WERI-Rb-1 (cell line): ENCODE measurements around the gene NKAIN4.

Source experiments
- DNase-seq: peaks from one replicate; pipeline ENCODE4 v3.0.0-alpha.2; 2020
- H3K27ac ChIP-seq: fragments of 250-450 bp; sonication (Bioruptor Pico); 2 replicates; pipeline ENCODE4 v1.5.1; 2020; ENCODE audit warnings: mild to moderate bottlenecking, moderate library complexity
- H3K27me3 ChIP-seq: fragments of 250-450 bp; sonication (Bioruptor Pico); 2 replicates; pipeline ENCODE4 v1.5.1; 2021; ENCODE audit warnings: mild to moderate bottlenecking, low read depth, moderate library complexity; ENCODE audit not compliant: insufficient read depth, severe bottlenecking
- H3K36me3 ChIP-seq: fragments of 250-450 bp; sonication (Bioruptor Pico); 2 replicates; pipeline ENCODE4 v1.5.1; 2020; ENCODE audit warnings: mild to moderate bottlenecking, moderate library complexity
- H3K4me3 ChIP-seq: 2 replicates; pipeline ENCODE4 v1.5.1; 2011; ENCODE audit warnings: low read depth, mild to moderate bottlenecking, control low read depth, low read length
- H3K9me3 ChIP-seq: fragments of 250-450 bp; sonication (Bioruptor Pico); 2 replicates; pipeline ENCODE4 v1.5.1; 2021; ENCODE audit warnings: mild to moderate bottlenecking, moderate library complexity; ENCODE audit not compliant: severe bottlenecking
- TF ChIP-seq, protein P1 (sequence below): IDR thresholded peaks from 2 replicates; pipeline ENCODE4 v1.5.1; 2011; ENCODE audit warnings: low read depth, mild to moderate bottlenecking, control low read depth, inconsistent platforms, low read length

Gene NKAIN4

DNA sequence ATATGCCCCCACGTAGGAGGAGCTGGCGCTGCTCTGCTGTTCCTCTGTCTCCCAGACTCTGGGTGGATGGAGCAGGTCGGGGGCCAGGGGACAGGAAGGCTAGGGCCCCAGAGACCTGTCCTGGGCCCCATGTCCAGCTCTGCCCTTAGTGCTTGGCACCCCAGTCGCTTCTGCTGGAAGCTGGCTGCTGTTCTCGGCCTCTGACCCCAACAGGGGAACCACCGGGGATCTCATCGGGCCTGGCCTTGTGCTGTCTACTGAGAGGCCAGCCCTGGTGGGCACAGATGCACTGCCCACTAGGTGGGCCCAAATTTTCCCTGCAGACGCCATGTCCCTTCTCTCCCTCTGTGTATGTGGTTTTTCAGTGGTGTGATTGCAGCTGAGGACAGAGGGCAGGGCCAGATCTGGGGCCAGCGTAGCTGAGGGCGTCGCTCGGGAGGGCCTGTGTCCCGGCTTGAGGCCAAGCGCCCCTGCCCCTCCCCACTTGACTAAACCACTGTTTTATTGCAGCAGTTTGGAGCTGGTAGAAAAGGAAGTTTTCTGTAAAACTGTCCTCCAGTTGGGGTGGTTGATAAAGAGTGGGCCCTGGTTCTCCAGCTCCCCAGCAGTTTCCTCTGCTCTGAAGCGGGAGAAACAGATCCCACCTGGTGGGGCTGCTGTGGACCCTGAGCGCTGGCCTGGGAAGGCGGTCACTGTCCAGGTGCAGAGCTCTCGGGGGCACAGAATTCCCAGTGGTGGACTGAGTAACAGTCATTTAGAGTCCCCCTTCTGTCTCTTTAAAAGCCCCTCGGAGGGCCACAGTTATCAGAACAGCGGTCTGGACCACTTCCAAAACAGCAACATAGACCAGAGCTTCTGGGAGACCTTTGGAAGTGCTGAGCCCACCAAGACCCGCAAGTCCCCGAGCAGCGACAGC, 32.8 kb upstream of the NKAIN4 start:
- Histone ChIP-seq H3K4me3 (no peak overlapping the region), H3K36me3 (peaks cover 28% of the 10 kb centered on the region)
- TF ChIP-seq, protein P1, sequence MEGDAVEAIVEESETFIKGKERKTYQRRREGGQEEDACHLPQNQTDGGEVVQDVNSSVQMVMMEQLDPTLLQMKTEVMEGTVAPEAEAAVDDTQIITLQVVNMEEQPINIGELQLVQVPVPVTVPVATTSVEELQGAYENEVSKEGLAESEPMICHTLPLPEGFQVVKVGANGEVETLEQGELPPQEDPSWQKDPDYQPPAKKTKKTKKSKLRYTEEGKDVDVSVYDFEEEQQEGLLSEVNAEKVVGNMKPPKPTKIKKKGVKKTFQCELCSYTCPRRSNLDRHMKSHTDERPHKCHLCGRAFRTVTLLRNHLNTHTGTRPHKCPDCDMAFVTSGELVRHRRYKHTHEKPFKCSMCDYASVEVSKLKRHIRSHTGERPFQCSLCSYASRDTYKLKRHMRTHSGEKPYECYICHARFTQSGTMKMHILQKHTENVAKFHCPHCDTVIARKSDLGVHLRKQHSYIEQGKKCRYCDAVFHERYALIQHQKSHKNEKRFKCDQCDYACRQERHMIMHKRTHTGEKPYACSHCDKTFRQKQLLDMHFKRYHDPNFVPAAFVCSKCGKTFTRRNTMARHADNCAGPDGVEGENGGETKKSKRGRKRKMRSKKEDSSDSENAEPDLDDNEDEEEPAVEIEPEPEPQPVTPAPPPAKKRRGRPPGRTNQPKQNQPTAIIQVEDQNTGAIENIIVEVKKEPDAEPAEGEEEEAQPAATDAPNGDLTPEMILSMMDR: no peak

DNA sequence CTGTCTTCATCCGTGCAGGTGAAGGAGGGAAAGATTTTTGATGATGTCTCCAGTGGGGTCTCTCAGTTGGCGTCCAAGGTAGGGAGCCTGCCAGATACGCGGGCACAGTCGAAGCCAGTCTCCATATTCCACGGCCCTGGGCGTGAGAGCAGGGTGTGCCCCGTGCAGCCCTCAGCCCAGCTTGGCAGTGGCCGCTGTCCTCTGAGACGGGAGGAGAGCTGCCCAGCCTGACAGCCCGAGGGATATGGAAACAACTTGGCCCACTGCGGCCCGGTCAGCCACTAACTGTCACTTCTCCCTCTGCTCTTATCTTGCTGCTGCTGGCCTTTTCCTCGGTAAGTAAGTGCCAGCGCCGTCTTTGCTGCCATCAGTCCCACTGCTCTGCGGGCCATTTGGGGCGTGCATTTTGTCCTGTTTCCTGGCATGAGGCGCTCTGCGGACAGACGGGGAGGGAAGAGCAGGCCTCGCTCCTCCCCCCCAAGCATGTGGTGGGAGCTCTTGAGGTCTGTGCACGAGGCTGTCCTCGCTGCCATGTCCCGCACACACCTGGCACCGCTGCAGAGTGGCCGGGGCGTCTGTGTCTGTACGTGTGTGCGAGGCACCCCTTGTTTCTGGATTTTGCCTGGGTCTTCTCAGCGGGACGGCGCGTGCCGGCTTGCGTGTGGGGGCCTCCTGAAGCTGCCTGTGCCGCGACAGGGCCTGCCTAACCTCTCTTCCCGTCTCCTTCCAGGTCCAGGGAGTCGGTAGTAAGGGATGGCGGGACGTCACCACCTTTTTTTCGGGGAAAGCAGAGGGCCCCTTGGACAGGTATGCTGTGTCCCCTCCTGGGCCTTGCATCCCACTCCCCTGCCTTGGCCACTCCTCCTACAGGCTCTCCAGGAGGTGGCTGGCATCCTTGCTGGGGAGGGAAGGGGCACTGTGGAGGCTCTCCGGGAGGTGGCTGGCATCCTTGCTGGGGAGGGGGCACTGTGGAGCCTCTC, 31.7 kb upstream of the NKAIN4 start:
- TF ChIP-seq, protein P1: no peak
- DNase-seq: no peak
- Histone ChIP-seq H3K9me3 (no peaks in the 10 kb centered on the region), H3K4me3 (no peak overlapping the region), H3K27me3 (no peaks in the 10 kb centered on the region), H3K36me3 (peaks cover 35% of the 10 kb centered on the region), H3K27ac (no peak overlapping the region)

More for the DNA sequence above, 32.8 kb upstream of the NKAIN4 start:
- no peaks in the 10 kb centered on the region for H3K9me3 ChIP-seq
- no peak for DNase-seq
- no peak overlapping the region for H3K27ac ChIP-seq
- H3K27me3 ChIP-seq: no peaks in the 10 kb centered on the region

DNA sequence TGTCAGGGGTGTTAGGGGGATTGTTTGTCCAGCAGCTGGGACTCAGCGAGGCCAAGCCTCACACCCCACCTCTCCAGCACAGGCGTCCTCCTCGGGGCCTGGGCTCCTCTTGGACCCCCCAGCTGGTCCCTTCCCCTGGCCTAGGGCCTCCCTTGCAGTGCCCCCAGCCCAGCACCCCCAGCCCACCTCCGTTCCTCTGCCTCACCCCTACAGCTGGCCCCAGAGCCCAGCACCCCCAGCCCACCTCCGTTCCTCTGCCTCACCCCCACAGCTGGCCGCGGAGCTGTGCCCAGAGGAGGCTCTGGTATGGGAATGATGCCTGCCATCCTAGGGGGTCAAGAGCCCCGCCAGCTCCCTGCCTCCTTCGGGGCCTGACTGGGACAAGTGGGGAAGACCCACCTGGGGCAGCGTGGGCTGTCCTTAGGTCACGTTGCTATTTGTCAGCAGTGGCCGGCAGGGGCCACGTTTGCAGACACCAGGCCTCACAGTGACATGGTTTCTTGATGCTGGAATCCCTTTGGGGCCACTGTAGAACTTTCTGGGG, 30.8 kb upstream of the NKAIN4 start:
- Histone ChIP-seq H3K4me3 (no peak overlapping the region), H3K27ac (no peak overlapping the region)
- TF ChIP-seq, protein P1: no peak

DNA sequence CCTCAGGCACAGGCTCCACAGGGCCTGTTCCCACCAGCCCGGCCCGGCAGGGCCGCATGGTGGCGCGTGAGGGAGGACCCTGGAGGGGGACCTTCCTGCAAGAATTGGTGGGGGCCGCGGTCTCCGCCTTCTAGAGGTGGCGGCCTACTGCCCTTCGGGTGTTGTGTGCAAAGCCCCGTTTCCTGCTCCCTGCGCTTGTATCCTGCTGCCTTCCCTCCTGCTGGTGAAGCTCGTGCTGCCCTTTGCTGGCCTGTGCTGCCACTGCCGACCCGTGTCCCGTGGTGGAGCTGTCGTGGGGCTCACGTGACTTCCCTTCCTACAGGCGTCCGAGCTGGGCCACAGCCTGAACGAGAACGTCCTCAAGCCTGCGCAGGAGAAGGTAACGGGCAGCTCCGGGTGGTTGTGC, 30.3 kb upstream of the NKAIN4 start:
- H3K27me3 ChIP-seq: no peaks in the 10 kb centered on the region
- no peak overlapping the region for H3K4me3 ChIP-seq
- H3K36me3 ChIP-seq: peaks cover 46% of the 10 kb centered on the region

More for the DNA sequence above, 30.8 kb upstream of the NKAIN4 start:
- Histone ChIP-seq H3K27me3 (no peaks in the 10 kb centered on the region), H3K36me3 (peaks cover 43% of the 10 kb centered on the region), H3K9me3 (no peaks in the 10 kb centered on the region)
- DNase-seq: no peak

DNA sequence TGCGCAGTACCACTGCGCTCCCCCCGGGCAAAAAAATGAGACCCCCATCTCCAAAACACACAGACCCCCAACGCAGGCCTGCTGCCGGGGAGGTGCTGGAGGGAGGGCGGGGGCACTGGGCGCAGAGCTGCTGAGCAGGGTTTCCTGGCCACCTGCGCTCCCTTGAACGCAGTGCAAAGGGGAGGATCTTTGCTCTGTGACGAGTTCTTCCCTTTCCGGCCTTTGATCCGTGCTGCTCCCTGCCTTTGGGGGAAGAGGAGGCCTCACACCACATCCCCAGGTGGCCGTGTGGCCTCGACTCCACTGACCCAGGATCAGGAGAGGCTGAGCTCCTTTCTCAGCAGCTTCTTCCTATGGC, 29.8 kb upstream of the NKAIN4 start:
- H3K9me3 ChIP-seq: no peaks in the 10 kb centered on the region
- TF ChIP-seq, protein P1: no peak
- no peaks in the 10 kb centered on the region for H3K27me3 ChIP-seq
- DNase-seq: no peak
- H3K4me3 ChIP-seq: no peak overlapping the region
- H3K36me3 ChIP-seq: peaks cover 46% of the 10 kb centered on the region
- H3K27ac ChIP-seq: no peak overlapping the region

More for the DNA sequence above, 30.3 kb upstream of the NKAIN4 start:
- Histone ChIP-seq H3K9me3 (no peaks in the 10 kb centered on the region), H3K27ac (no peak overlapping the region)
- TF ChIP-seq, protein P1: no peak
- DNase-seq: no peak
